ENCODE measurements around the gene MTCL1. TPM values are rescaled to one million over a fixed set of nuclear protein-coding genes. Genes with fewer than 3 reads are reported as not detected.

MTCL1 gene
- polyA plus RNA-seq, 1 donor, result 24.0 TPM

- no peak overlapping the region for H3K27ac ChIP-seq (ENCODE audit: low read length)
- no peak overlapping the region for H3K4me3 ChIP-seq (ENCODE audit: low read length)
- peaks cover 18% of the 10 kb centered on the region for H3K36me3 ChIP-seq (ENCODE audit: control insufficient read depth, insufficient read depth, low read length)
- DNase-seq, result no peak
- peaks cover 12% of the 10 kb centered on the region for H3K9me3 ChIP-seq (ENCODE audit: control insufficient read depth, low read depth, low read length)
- H3K4me1 ChIP-seq (ENCODE audit: control insufficient read depth, insufficient read depth, low read length), result peaks cover 13% of the 10 kb centered on the region
- no CpG with 5 or more reads among the region's 28 CpGs for WGBS (ENCODE audit: insufficient coverage, low lambda C conversion rate)
- no peaks in the 10 kb centered on the region for H3K27me3 ChIP-seq (ENCODE audit: control insufficient read depth, insufficient read depth, low read length)
Measured at GRCh38 chr18:8783335-8783993, 78.1 kb downstream of the MTCL1 start.

GRCh38 chr18:8783994-8784530 lies 78.7 kb downstream of the MTCL1 start:
- Histone ChIP-seq H3K9me3 (ENCODE audit: control insufficient read depth, low read depth, low read length) (peaks cover 12% of the 10 kb centered on the region), H3K4me1 (ENCODE audit: control insufficient read depth, insufficient read depth, low read length) (peaks cover 13% of the 10 kb centered on the region), H3K27ac (ENCODE audit: low read length) (no peak overlapping the region), H3K27me3 (ENCODE audit: control insufficient read depth, insufficient read depth, low read length) (no peaks in the 10 kb centered on the region), H3K4me3 (ENCODE audit: low read length) (no peak overlapping the region), H3K36me3 (ENCODE audit: control insufficient read depth, insufficient read depth, low read length) (peaks cover 17% of the 10 kb centered on the region)
- no peak for DNase-seq
- no CpG with 5 or more reads among the region's 35 CpGs for WGBS (ENCODE audit: insufficient coverage, low lambda C conversion rate)

GRCh38 chr18:8785261-8785660 lies 79.9 kb downstream of the MTCL1 start:
- H3K27me3 ChIP-seq (ENCODE audit: control insufficient read depth, insufficient read depth, low read length), result no peaks in the 10 kb centered on the region
- 100% methylated on average over 5 of the region's 24 CpGs for WGBS (ENCODE audit: insufficient coverage, low lambda C conversion rate)
- no peak overlapping the region for H3K27ac ChIP-seq (ENCODE audit: low read length)
- no peak overlapping the region for H3K4me3 ChIP-seq (ENCODE audit: low read length)
- no peak for DNase-seq
- peaks cover 13% of the 10 kb centered on the region for H3K36me3 ChIP-seq (ENCODE audit: control insufficient read depth, insufficient read depth, low read length)
- peaks cover 13% of the 10 kb centered on the region for H3K4me1 ChIP-seq (ENCODE audit: control insufficient read depth, insufficient read depth, low read length)
- H3K9me3 ChIP-seq (ENCODE audit: control insufficient read depth, low read depth, low read length), result peaks cover 12% of the 10 kb centered on the region

- no CpG with 5 or more reads among the region's 30 CpGs for WGBS (ENCODE audit: insufficient coverage, low lambda C conversion rate)
- H3K4me3 ChIP-seq (ENCODE audit: low read length), result no peak overlapping the region
- peaks cover 15% of the 10 kb centered on the region for H3K4me1 ChIP-seq (ENCODE audit: control insufficient read depth, insufficient read depth, low read length)
- DNase-seq, result no peak
- peaks cover 13% of the 10 kb centered on the region for H3K36me3 ChIP-seq (ENCODE audit: control insufficient read depth, insufficient read depth, low read length)
- H3K27ac ChIP-seq (ENCODE audit: low read length), result peak overlapping the region; percentile 33
- no peaks in the 10 kb centered on the region for H3K27me3 ChIP-seq (ENCODE audit: control insufficient read depth, insufficient read depth, low read length)
- peaks cover 12% of the 10 kb centered on the region for H3K9me3 ChIP-seq (ENCODE audit: control insufficient read depth, low read depth, low read length)
Measured at GRCh38 chr18:8785855-8786482, 80.6 kb downstream of the MTCL1 start.

GRCh38 chr18:8786483-8787370 lies 81.4 kb downstream of the MTCL1 start:
- Histone ChIP-seq H3K4me1 (ENCODE audit: control insufficient read depth, insufficient read depth, low read length) (peaks cover 20% of the 10 kb centered on the region), H3K4me3 (ENCODE audit: low read length) (no peak overlapping the region), H3K9me3 (ENCODE audit: control insufficient read depth, low read depth, low read length) (peaks cover 12% of the 10 kb centered on the region), H3K27me3 (ENCODE audit: control insufficient read depth, insufficient read depth, low read length) (no peaks in the 10 kb centered on the region), H3K36me3 (ENCODE audit: control insufficient read depth, insufficient read depth, low read length) (peaks cover 13% of the 10 kb centered on the region), H3K27ac (ENCODE audit: low read length) (peak overlapping the region; percentile 33)
- DNase-seq, result peak; percentile 57 to 77
- no CpG with 5 or more reads among the region's 17 CpGs for WGBS (ENCODE audit: insufficient coverage, low lambda C conversion rate)

GRCh38 chr18:8787371-8787670 lies 82.0 kb downstream of the MTCL1 start:
- peaks cover 21% of the 10 kb centered on the region for H3K4me1 ChIP-seq (ENCODE audit: control insufficient read depth, insufficient read depth, low read length)
- H3K9me3 ChIP-seq (ENCODE audit: control insufficient read depth, low read depth, low read length), result peaks cover 12% of the 10 kb centered on the region
- DNase-seq, result no peak
- no peak overlapping the region for H3K4me3 ChIP-seq (ENCODE audit: low read length)
- H3K36me3 ChIP-seq (ENCODE audit: control insufficient read depth, insufficient read depth, low read length), result peaks cover 13% of the 10 kb centered on the region
- H3K27ac ChIP-seq (ENCODE audit: low read length), result peak overlapping the region; percentile 33
- H3K27me3 ChIP-seq (ENCODE audit: control insufficient read depth, insufficient read depth, low read length), result no peaks in the 10 kb centered on the region
- WGBS (ENCODE audit: insufficient coverage, low lambda C conversion rate), result 60% methylated on average over 1 of the region's 6 CpGs

- WGBS (ENCODE audit: insufficient coverage, low lambda C conversion rate), result no CpG with 5 or more reads among the region's 6 CpGs
- H3K9me3 ChIP-seq (ENCODE audit: control insufficient read depth, low read depth, low read length), result peaks cover 12% of the 10 kb centered on the region
- H3K36me3 ChIP-seq (ENCODE audit: control insufficient read depth, insufficient read depth, low read length), result peaks cover 13% of the 10 kb centered on the region
- no peak for DNase-seq
- H3K27me3 ChIP-seq (ENCODE audit: control insufficient read depth, insufficient read depth, low read length), result no peaks in the 10 kb centered on the region
- no peak overlapping the region for H3K4me3 ChIP-seq (ENCODE audit: low read length)
- H3K4me1 ChIP-seq (ENCODE audit: control insufficient read depth, insufficient read depth, low read length), result peaks cover 25% of the 10 kb centered on the region
- H3K27ac ChIP-seq (ENCODE audit: low read length), result no peak overlapping the region
Measured at GRCh38 chr18:8787794-8788193, 82.4 kb downstream of the MTCL1 start.

GRCh38 chr18:8788503-8789429 lies 83.4 kb downstream of the MTCL1 start:
- H3K9me3 ChIP-seq (ENCODE audit: control insufficient read depth, low read depth, low read length), result peaks cover 9% of the 10 kb centered on the region
- H3K27me3 ChIP-seq (ENCODE audit: control insufficient read depth, insufficient read depth, low read length), result no peaks in the 10 kb centered on the region
- no CpG with 5 or more reads among the region's 13 CpGs for WGBS (ENCODE audit: insufficient coverage, low lambda C conversion rate)
- H3K27ac ChIP-seq (ENCODE audit: low read length), result no peak overlapping the region
- DNase-seq, result no peak
- peaks cover 35% of the 10 kb centered on the region for H3K4me1 ChIP-seq (ENCODE audit: control insufficient read depth, insufficient read depth, low read length)
- no peak overlapping the region for H3K4me3 ChIP-seq (ENCODE audit: low read length)
- peaks cover 10% of the 10 kb centered on the region for H3K36me3 ChIP-seq (ENCODE audit: control insufficient read depth, insufficient read depth, low read length)

- Histone ChIP-seq H3K9me3 (ENCODE audit: control insufficient read depth, low read depth, low read length) (no peaks in the 10 kb centered on the region), H3K4me3 (ENCODE audit: low read length) (no peak overlapping the region), H3K27me3 (ENCODE audit: control insufficient read depth, insufficient read depth, low read length) (no peaks in the 10 kb centered on the region), H3K4me1 (ENCODE audit: control insufficient read depth, insufficient read depth, low read length) (peaks cover 50% of the 10 kb centered on the region), H3K36me3 (ENCODE audit: control insufficient read depth, insufficient read depth, low read length) (no peaks in the 10 kb centered on the region), H3K27ac (ENCODE audit: low read length) (no peak overlapping the region)
- no peak for DNase-seq
- no CpG with 5 or more reads among the region's 4 CpGs for WGBS (ENCODE audit: insufficient coverage, low lambda C conversion rate)
Measured at GRCh38 chr18:8791171-8791651, 85.9 kb downstream of the MTCL1 start.

All from large intestine (tissue), 3 donors.